ENCODE results near the gene RALB.

Gene RALB

GRCh38 chr2:120252225-120253020 is at the start of gene RALB:
TSS of gene RALB (plus strand) at chr2:120252852. CDS start at chr2:120278665, 25,813 bp downstream.
- no peak for TF ChIP-seq CTCF (conservative IDR thresholded peaks at IDR 0.05; ENCODE audit: control insufficient read depth, insufficient read depth, low read depth, low read length)
- DNase-seq (ENCODE audit: low read depth): peak; percentile 97

GRCh38 chr2:120203251-120204021 is 49.2 kb upstream of the RALB start:
- TF ChIP-seq CTCF (conservative IDR thresholded peaks at IDR 0.05; ENCODE audit: control insufficient read depth, insufficient read depth, low read depth, low read length): no peak
- no peak for DNase-seq (ENCODE audit: low read depth)
- no peak overlapping the region for H3K4me3 ChIP-seq (ENCODE audit: control insufficient read depth, low read depth, low read length)

More at GRCh38 chr2:120252225-120253020, at the start of gene RALB:
- peak within 1 kb of the TSS; percentile 93 for H3K4me3 ChIP-seq (ENCODE audit: control insufficient read depth, low read depth, low read length)

GRCh38 chr2:120204022-120204405 is 48.6 kb upstream of the RALB start:
- peak; percentile 8 for TF ChIP-seq CTCF (conservative IDR thresholded peaks at IDR 0.05; ENCODE audit: control insufficient read depth, insufficient read depth, low read depth, low read length)
- no peak overlapping the region for H3K4me3 ChIP-seq (ENCODE audit: control insufficient read depth, low read depth, low read length)
- no peak for DNase-seq (ENCODE audit: low read depth)

- no peak for DNase-seq (ENCODE audit: low read depth)
- H3K4me3 ChIP-seq (ENCODE audit: control insufficient read depth, low read depth, low read length): no peak overlapping the region
- TF ChIP-seq CTCF (conservative IDR thresholded peaks at IDR 0.05; ENCODE audit: control insufficient read depth, insufficient read depth, low read depth, low read length): no peak
These were observed 48.2 kb upstream of the RALB start for GRCh38 chr2:120204417-120204816.

GRCh38 chr2:120204945-120205670 is 47.5 kb upstream of the RALB start:
- DNase-seq (ENCODE audit: low read depth): no peak
- no peak for TF ChIP-seq CTCF (conservative IDR thresholded peaks at IDR 0.05; ENCODE audit: control insufficient read depth, insufficient read depth, low read depth, low read length)
- no peak overlapping the region for H3K4me3 ChIP-seq (ENCODE audit: control insufficient read depth, low read depth, low read length)

- DNase-seq (ENCODE audit: low read depth): no peak
- H3K4me3 ChIP-seq (ENCODE audit: control insufficient read depth, low read depth, low read length): no peak overlapping the region
- TF ChIP-seq CTCF (conservative IDR thresholded peaks at IDR 0.05; ENCODE audit: control insufficient read depth, insufficient read depth, low read depth, low read length): peak; percentile 53
These were observed 46.5 kb upstream of the RALB start for GRCh38 chr2:120206022-120206581.
